GM18498 (cell line): ENCODE results near the gene HERC2.

Experiments
- ATAC-seq: cut with Tn5 transposase; IDR thresholded peaks from one replicate; pipeline ENCODE4 v1.9.1; 2021; ENCODE audit warnings: mild to moderate bottlenecking, moderate library complexity; ENCODE audit not compliant: unreplicated experiment

The HERC2 gene

DNA sequence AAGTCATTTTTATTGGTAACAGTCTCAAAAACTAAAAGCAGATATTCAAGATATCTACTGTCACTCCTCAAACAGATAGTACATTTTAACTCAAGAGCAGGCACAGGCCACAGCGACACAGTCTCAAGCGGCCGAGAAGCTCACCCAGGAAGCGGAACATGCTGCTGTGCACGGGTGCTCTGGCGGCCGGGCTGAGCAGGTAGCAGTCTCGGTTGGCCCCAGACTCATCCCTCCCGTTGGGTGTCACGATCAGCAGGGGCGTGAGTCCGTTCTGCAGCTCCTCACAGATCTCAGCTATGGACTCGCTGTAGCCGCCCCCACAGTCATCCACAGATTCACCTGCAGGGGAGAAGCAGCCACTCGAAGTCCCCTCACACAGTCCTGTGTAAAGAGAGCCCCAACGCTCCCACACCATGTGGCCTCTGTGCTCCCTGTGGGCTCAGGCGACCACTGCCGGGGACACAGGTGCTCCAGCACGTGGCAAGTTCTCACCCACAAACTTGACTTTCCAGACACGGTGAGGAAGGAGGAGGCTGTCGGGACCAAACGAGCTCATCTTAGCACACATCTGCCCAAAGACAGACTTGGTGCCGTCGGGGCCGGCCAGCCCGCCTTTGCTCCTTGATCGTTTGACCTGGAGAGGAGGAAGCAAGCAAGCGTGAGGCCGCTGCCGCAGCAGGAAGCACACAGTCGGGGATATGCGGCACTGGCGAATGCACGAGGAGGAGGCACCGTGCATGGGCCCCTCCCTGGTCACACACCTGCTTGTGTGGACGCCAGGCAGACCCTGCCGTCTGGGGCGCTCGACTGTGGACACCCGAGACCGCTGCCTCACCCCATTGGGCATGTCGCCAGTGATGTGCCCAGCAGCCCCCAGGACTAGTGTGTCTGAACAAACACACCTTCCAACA is 205.2 kb downstream of the HERC2 start:
- ATAC-seq, result no peak

- ATAC-seq, result no peak
Measured at GRCh38 chr15:28115871-28116270, 206.1 kb downstream of the HERC2 start.

DNA sequence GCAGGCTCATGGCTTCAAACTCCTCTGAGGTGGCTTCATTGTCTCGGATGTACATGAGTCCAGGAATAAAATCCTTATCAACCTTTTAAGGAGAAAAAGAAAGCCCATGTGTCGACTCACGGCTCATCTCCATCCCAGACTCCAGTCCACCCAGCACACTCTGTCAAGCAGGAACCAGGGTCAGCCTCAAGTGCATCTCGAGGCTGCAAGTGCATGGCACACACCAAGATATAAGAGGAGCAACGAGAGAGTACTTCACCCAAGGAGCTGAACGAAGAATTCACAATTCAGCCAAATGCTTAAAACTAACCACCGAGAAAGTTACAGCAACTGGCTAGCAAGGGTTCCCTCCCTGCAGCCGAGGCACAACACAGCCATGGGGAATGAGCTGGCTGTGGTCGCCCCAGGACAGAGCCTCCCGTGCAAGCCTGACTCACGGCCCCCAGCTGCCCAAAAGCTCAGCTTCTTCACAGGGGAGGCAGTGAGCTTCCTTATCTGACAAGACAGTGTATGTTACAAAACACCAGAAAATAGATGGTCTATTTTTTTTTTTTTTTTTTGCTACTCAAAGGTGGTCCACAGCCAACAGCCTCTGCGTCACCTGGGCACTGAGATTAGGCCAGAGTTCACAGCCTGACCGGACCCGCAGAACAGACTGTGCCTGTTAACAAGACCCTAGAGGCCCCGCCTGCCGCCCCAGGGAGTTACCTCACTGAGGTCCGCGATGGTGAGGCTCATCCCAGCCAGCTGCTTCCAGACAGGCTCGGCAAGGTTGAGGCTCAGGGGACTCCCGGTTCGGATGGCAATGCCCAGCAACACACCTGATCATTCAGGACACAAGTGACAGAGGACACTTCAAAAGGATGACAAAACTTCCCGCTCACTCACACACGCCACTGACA is 207.0 kb downstream of the HERC2 start:
- ATAC-seq, result no peak

DNA sequence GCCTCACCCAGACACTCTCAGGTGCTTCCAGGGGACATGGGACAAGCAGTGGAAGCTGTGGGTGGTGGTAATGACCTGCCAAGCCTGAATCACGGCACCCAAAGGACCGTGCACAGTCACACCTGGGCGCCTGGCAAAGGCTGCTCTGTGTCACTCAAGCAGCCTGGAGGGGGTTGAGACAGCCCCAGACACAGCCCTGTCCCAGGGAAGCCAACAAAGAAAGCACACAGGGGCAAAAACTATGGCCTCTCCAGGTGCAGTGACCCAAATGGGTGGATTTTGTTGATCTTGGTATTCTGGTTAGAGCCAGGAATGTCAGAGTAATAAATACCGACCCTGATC is 207.9 kb downstream of the HERC2 start:
- no peak for ATAC-seq

DNA sequence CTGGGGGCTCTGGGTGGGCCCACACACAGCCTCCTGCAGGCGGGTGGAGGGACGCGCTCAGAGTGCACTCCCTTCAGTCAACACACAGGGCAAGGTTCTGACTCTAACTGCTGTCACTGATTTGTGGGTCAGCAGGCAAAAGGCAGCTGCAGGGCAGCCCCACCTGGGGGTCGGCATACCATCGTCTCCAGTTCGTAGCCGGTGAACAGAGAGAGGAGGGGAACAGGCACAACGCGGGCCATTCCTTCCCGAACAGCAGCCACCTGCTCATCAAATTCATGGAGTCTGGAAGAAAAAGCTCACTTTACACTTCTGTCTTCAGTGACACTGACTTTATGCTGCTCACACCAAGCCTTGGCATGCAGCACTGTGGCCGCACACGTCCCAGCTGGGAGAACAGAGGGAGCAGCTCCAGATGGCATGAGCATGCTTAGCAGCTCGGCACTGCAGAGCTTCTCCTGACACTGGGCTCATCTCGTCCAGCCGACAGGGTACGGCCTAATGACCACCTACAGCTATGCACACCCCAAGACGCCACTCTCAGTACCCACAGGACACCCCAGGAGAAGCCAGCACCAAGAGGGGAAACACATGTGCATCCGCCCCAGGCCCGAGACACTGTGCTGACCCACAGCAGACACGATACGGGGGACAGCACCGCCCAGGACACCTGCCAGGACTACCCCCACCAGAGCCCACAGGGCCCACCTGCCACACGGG is 208.4 kb downstream of the HERC2 start:
- ATAC-seq, result no peak

- no peak for ATAC-seq
Measured at GRCh38 chr15:28112962-28113361, 209.0 kb downstream of the HERC2 start.

DNA sequence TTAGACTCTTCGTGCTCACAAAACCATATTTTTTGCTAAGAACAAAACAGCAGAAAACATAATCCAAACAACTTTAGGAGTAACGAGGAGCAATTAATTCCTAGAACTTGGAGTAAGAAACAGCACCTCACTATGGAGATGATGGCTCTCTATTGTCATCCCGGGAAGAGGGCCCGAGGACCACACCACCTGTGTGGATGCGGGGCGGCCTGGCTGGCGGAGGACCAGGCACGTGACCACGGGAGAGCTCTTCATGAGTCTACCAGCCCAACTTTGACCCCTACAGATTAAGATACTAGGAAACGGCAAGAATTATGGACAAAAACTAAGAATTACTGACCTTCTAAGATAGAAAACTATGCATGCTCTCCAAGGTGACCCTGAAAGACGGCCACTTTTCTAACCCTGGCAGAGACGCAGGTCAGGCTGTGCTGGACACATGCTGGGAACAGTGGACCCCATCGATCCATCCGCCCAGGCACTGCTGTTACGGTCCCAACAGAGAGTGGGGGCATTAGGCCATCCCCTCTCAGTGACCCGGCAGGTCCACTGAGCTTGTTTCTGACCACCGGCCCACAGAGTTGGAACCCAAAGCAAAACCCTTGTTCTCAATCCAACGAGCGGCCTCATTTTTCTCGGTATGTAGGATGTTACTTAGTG is 209.7 kb downstream of the HERC2 start:
- ATAC-seq, result no peak

DNA sequence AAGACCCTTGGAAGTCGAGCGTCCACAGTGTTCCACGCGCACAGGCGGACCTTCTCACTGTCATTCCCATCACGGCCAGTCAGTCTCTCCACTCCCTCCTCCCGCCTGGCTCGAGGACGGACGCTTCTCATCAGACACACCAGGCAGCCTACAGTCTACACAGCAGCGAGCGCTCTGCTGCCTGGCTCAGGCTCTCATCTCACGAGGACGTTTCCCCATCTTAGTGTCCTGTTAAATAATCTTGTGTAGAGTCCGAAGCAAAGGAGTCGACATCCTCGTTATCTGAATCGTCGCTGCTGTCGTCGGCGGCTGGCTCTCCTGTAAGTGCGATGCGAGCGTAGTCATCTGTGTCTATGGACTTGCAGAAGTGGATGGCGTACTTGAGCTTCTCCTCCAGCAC is 210.4 kb downstream of the HERC2 start:
- no peak for ATAC-seq

- ATAC-seq, result no peak
Measured at GRCh38 chr15:28110481-28110881, 211.5 kb downstream of the HERC2 start.

GRCh38 chr15:28109626-28110455 is 212.1 kb downstream of the HERC2 start:
- no peak for ATAC-seq

DNA sequence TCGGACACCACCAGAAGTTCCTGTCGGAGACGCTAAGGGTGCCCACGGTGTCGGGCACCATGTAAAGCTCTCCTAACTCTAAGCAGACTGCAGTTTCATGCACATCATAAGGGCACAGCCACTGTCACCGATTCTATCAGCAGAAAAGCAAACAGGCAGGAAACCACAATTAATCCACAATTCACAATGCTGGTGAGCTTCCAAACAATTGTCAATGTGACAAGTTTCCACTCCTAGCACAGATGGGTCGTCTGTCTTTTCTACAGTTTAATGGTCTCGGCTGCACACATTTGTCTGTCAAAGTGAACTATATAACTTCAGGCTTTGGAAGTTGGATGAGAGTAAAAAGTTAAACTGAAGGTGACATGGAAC is 214.1 kb downstream of the HERC2 start:
- ATAC-seq, result no peak

DNA sequence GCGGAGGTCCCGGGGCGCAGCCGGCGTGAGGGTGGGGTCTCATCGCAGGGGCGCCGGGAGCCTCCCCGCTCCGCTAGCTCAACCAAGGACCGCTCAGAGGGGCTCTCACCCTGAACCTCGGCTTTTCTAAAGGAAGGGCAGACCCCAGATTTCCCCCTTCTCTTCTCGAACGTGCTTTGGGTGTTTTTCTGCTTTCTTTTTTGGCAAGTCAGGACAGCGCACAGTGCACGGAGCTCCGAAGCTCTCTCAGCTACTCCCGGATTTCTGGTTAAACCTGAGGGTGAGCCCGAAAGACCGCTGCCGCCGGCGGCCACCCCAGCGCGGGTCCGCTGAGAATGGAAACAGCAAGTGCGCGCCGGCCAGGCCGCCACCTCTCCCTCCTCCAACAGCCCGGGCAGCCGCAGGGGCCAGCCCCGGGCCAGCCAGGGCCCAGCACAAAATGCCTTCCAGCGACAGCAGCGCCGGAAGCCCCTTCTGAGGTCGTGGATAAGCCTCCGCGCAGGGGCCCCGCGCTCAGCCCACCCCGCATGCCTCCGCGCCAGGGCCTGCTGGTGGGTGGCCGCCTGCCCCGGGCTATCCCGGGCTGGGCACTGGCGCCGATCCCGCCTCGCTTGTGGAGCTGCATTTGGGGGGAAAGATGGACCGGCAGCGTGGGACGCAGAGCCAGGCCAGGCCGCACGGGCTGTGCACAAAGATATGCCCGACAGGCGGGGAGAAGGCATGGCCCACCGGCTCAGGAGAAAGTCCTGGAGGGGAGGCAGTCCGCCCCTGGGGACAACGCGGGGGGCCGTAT is 214.7 kb downstream of the HERC2 start:
- no peak for ATAC-seq

GRCh38 chr15:28106294-28107110 is 215.5 kb downstream of the HERC2 start:
- ATAC-seq, result no peak

- ATAC-seq, result no peak
Measured at GRCh38 chr15:28105793-28106192, 216.2 kb downstream of the HERC2 start.

GRCh38 chr15:28105224-28105791 is 216.7 kb downstream of the HERC2 start:
- no peak for ATAC-seq

- ATAC-seq, result no peak
Measured at GRCh38 chr15:28104326-28104725, 217.7 kb downstream of the HERC2 start.

- ATAC-seq, result no peak
Measured at GRCh38 chr15:28103831-28104230, 218.1 kb downstream of the HERC2 start.

DNA sequence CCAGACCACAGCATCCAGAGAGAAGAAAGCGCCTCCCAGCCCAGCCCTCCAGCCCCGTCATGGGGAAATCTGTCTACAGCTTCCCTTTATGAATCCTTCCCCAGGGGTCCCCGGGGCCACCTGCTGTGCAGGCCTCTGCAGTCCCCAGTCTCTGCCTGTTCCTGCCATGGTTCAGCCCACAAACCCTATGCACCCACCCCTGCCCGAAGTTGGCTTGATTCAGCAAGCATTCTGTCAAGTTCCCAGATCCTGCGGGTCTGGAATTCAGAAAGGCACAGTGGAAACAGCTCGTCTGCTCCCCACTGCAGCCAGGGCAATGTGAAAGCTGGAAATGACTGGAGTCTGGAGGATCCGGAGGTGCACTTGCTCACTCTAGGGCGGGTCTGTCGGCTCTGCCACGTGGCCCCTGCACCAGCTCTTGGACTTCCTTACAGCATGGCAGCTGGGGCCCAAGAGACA is 220.0 kb downstream of the HERC2 start:
- no peak for ATAC-seq
